Aortic smooth muscle cell (primary cell): Measurements from ENCODE around the gene SLC17A5. TPM values are rescaled to one million over a fixed set of nuclear protein-coding genes. Genes with fewer than 3 reads are reported as not detected.

Source experiments
- total RNA-seq: library from RNA; depleted of rRNA; stranded (reverse); fragments of >200 nt; gene quantifications from 2 replicates; pipeline ENCODE4 v1.2.3, GENCODE V29; 2014

SLC17A5 gene, protein sequence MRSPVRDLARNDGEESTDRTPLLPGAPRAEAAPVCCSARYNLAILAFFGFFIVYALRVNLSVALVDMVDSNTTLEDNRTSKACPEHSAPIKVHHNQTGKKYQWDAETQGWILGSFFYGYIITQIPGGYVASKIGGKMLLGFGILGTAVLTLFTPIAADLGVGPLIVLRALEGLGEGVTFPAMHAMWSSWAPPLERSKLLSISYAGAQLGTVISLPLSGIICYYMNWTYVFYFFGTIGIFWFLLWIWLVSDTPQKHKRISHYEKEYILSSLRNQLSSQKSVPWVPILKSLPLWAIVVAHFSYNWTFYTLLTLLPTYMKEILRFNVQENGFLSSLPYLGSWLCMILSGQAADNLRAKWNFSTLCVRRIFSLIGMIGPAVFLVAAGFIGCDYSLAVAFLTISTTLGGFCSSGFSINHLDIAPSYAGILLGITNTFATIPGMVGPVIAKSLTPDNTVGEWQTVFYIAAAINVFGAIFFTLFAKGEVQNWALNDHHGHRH
- total RNA-seq = 37.9 and 46.6 TPM in 2 replicates

DNA sequence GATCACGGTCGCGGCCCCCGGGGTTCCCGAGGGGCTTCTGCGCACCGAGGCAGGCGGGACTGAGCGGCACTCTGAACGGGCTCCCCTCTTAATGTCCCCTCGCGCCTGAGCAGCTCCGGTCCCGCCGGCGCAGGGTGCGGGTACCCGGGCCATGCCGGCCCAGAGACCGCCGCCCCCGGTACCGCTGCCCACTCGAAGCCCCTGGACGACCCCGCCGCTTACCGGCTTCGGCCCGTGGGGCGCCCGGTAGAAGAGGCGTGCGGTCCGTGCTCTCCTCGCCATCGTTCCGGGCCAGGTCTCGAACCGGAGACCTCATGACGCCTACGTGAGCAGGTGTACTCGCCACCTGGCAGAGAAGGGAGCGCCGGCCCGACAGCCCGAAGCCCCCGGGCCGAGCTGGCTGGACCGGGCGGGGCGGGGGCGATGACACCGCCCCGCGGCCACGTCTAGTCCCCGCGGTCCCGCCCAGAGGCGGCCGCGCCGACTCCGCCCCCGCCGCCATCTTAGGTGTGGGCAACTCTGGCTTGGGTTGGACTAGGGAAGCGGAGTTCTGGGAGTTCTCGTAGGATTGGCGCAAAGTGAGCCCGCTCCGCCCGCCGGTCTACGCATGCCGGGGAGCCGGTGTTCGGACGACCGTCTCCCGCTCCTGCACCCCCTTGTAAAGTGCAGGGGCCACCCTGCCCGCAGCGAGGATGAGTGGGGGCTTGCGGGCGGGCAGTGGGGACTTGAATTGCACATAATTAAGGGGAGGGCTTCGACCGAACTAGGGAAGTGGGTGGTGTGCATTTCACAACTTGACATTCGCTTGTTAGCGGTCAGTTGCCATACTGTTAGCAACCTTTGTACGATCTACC lies at the start of gene SLC17A5:
Gene SLC17A5, minus strand, starts transcription at position 422 of the 854 bp plus-strand sequence. Its CDS starts 106 bp downstream, at position 316.

DNA sequence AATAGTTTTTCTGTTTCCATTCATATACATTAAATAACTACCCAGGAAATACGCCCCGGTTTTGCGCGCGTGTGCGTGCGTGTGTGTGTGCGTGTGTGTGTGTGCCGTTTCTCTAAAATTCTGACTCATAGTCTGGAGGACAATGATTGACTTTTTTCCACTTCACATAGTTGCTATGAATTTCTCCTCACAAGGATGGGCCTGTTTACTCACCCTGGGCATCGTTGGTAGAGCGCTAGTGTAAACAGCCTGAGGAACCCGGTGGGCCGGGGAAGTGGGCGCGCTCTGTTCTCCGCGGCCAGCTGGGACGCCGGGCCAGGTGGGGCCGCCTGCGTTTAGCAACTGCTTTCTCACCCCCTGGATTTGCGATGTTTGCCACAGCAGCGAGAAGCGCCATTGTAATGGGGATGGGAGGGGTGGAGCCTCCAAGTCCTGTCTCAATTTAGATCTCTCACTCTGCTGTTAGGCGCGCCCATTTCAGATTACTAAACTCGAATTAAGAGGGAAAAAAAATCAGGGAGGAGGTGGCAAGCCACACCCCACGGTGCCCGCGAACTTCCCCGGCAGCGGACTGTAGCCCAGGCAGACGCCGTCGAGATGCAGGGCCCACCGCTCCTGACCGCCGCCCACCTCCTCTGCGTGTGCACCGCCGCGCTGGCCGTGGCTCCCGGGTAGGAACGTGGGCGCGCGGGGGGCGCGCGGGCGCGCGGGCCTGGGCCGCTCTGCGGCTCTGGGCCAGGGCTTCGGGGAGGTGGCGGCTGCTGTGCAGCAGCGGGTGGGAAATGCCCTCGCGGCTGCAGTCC lies 42.0 kb upstream of the SLC17A5 start, which contains the start of gene CD109:
Gene CD109, plus strand, starts transcription at position 585 of the 803 bp plus-strand sequence. Its CDS starts 13 bp downstream, at position 598.

Other genes with a start within 250 kb of the SLC17A5 start
- 4.2 and 4.4 TPM in 2 replicates for gene CGAS, start 201.7 kb downstream of the SLC17A5 start, total RNA-seq
- 23.8 and 31.6 TPM in 2 replicates for gene MTO1, start 192.3 kb downstream of the SLC17A5 start, total RNA-seq
- 23,375 and 23,683 TPM in 2 replicates for gene EEF1A1, start 133.0 kb downstream of the SLC17A5 start, total RNA-seq
- gene CD109, start 42.2 kb upstream of the SLC17A5 start, total RNA-seq = 10.4 and 25.8 TPM in 2 replicates